ENCODE data around the gene CUEDC1. TPM values are rescaled to one million over a fixed set of nuclear protein-coding genes. Genes with fewer than 3 reads are reported as not detected.
A peak's percentile ranks its signal among the peaks of the same experiment; 100 is the strongest.

CUEDC1 gene
- total and polyA plus RNA-seq, 2 of the 13 experiments (the other 11 are each of a cell fraction or from before 2014, with no cell fraction given), result 7.4 to 12.9 TPM

- TF ChIP-seq, protein P1, sequence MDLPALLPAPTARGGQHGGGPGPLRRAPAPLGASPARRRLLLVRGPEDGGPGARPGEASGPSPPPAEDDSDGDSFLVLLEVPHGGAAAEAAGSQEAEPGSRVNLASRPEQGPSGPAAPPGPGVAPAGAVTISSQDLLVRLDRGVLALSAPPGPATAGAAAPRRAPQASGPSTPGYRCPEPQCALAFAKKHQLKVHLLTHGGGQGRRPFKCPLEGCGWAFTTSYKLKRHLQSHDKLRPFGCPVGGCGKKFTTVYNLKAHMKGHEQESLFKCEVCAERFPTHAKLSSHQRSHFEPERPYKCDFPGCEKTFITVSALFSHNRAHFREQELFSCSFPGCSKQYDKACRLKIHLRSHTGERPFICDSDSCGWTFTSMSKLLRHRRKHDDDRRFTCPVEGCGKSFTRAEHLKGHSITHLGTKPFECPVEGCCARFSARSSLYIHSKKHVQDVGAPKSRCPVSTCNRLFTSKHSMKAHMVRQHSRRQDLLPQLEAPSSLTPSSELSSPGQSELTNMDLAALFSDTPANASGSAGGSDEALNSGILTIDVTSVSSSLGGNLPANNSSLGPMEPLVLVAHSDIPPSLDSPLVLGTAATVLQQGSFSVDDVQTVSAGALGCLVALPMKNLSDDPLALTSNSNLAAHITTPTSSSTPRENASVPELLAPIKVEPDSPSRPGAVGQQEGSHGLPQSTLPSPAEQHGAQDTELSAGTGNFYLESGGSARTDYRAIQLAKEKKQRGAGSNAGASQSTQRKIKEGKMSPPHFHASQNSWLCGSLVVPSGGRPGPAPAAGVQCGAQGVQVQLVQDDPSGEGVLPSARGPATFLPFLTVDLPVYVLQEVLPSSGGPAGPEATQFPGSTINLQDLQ (CRISPR knock-in tag; IDR thresholded peaks at IDR 0.05), result no peak
- TF ChIP-seq HIC2 (CRISPR knock-in tag; IDR thresholded peaks at IDR 0.05; ENCODE audit: low read depth) (no peak), POLR2A (IDR thresholded peaks at IDR 0.05; ENCODE audit: insufficient read depth in 1 of 2, low read depth in 2 of 2, low read length in 2 of 2) (peak in 1 of 2 experiments; percentile 47; a peak in 1 of 4 replicates), POLR2AphosphoS2 (IDR thresholded peaks at IDR 0.05; ENCODE audit: low read depth, low read length) (peak; percentile 37; the same call in 1 of the 2 replicates), SSRP1 (CRISPR knock-in tag; IDR thresholded peaks at IDR 0.05) (peak; percentile 65; the same call in 1 of the 2 replicates), ZNF605 (CRISPR knock-in tag; IDR thresholded peaks at IDR 0.05) (0 out of 2 replicates have a peak, but pooled peaks have one; percentile 17)
- TF ChIP-seq, protein P2, sequence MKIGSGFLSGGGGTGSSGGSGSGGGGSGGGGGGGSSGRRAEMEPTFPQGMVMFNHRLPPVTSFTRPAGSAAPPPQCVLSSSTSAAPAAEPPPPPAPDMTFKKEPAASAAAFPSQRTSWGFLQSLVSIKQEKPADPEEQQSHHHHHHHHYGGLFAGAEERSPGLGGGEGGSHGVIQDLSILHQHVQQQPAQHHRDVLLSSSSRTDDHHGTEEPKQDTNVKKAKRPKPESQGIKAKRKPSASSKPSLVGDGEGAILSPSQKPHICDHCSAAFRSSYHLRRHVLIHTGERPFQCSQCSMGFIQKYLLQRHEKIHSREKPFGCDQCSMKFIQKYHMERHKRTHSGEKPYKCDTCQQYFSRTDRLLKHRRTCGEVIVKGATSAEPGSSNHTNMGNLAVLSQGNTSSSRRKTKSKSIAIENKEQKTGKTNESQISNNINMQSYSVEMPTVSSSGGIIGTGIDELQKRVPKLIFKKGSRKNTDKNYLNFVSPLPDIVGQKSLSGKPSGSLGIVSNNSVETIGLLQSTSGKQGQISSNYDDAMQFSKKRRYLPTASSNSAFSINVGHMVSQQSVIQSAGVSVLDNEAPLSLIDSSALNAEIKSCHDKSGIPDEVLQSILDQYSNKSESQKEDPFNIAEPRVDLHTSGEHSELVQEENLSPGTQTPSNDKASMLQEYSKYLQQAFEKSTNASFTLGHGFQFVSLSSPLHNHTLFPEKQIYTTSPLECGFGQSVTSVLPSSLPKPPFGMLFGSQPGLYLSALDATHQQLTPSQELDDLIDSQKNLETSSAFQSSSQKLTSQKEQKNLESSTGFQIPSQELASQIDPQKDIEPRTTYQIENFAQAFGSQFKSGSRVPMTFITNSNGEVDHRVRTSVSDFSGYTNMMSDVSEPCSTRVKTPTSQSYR (CRISPR knock-in tag; IDR thresholded peaks at IDR 0.05; ENCODE audit: borderline replicate concordance), result peak; percentile 36; the same call in 1 of the 2 replicates
Measured at GRCh38 chr17:58002154-58002948, 47.1 kb upstream of the CUEDC1 start (continued).

All from HepG2 (cell line).